ENCODE results near the gene TRPM2.

GRCh38 chr21:44353191-44353970 lies at the start of gene TRPM2:
- TF ChIP-seq POLR2A (IDR thresholded peaks at IDR 0.05; ENCODE audit: low read length), result no peak
- no peak for TF ChIP-seq GATA1 (IDR thresholded peaks at IDR 0.05; ENCODE audit: low read depth, low read length)
